MM.1S (cell line): ENCODE data around the gene PRRT3.

Experiments
- EZH2 ChIP-seq: fragments of 300-600 bp; sonication (generic); optimal IDR thresholded peaks from 2 replicates; pipeline ENCODE3; 2017; ENCODE audit warnings: low read depth, mild to moderate bottlenecking, antibody characterized with exemption, low read length, mixed read lengths
- EZH2phosphoT487 ChIP-seq: fragments of 300-600 bp; sonication (generic); IDR thresholded peaks from 2 replicates; pipeline ENCODE4 v1.6.1; 2018; ENCODE audit warnings: antibody characterized with exemption, low read length
- TF ChIP-seq, protein P1 (sequence below): fragments of 300-600 bp; sonication (generic); IDR thresholded peaks from 2 replicates; pipeline ENCODE4 v1.5.1; 2016; ENCODE audit warnings: antibody characterized with exemption, low read length, mixed read lengths

DNA sequence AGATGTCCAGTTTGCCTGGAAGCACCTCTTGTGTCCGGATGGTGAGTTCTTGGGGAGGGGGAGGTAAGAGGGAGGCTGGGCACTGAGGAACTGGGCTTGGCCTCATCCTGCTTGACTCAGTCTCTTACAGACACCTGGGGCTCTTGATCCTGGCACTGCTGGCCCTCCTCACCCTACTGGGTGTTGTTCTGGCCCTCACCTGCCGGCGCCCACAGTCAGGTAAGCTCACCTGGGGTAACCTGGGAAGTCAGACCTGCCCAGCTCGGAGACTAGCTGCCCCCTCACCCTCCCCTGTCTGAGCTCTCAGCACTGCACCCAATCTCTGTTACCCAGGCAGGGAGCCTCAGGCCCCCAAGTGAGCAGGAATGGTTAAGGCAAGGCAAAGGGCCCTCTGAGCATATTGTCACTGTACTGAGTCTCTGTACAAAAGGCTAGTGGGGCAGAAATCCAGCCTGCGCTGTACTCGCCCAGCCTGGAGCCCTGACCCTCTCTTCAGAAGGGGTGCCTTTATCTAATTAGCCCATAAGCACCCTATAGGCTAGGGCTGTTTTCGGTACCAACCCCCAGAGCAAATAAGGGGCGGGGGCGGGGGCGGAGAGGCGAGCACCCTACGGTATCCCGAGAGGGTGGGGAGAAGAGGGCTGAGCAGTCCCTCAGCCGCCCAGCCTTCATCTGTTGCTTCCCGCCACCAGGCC is 37.5 kb downstream of the PRRT3 start:
- TF ChIP-seq, protein P1, sequence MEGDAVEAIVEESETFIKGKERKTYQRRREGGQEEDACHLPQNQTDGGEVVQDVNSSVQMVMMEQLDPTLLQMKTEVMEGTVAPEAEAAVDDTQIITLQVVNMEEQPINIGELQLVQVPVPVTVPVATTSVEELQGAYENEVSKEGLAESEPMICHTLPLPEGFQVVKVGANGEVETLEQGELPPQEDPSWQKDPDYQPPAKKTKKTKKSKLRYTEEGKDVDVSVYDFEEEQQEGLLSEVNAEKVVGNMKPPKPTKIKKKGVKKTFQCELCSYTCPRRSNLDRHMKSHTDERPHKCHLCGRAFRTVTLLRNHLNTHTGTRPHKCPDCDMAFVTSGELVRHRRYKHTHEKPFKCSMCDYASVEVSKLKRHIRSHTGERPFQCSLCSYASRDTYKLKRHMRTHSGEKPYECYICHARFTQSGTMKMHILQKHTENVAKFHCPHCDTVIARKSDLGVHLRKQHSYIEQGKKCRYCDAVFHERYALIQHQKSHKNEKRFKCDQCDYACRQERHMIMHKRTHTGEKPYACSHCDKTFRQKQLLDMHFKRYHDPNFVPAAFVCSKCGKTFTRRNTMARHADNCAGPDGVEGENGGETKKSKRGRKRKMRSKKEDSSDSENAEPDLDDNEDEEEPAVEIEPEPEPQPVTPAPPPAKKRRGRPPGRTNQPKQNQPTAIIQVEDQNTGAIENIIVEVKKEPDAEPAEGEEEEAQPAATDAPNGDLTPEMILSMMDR: no peak
- TF ChIP-seq EZH2 (no peak), EZH2phosphoT487 (no peak)
